GM19351 (cell line): Measurements from ENCODE around the gene PARN.
"Not testable (repeated sequence)": the region's sequence is repeated elsewhere in the genome, so short reads cannot be mapped to it uniquely, and the experiment has no call there.

Experiments
- ATAC-seq: cut with Tn5 transposase; IDR thresholded peaks from one replicate; pipeline ENCODE4 v1.9.1; 2021; ENCODE audit warnings: mild to moderate bottlenecking, moderate library complexity; ENCODE audit not compliant: unreplicated experiment

The PARN gene

GRCh38 chr16:14405611-14406537, 224.2 kb downstream of the PARN start:
- peak; percentile 91 for ATAC-seq

- not testable (repeated sequence) for ATAC-seq
Observed at GRCh38 chr16:14403001-14403389, 227.1 kb downstream of the PARN start.

DNA sequence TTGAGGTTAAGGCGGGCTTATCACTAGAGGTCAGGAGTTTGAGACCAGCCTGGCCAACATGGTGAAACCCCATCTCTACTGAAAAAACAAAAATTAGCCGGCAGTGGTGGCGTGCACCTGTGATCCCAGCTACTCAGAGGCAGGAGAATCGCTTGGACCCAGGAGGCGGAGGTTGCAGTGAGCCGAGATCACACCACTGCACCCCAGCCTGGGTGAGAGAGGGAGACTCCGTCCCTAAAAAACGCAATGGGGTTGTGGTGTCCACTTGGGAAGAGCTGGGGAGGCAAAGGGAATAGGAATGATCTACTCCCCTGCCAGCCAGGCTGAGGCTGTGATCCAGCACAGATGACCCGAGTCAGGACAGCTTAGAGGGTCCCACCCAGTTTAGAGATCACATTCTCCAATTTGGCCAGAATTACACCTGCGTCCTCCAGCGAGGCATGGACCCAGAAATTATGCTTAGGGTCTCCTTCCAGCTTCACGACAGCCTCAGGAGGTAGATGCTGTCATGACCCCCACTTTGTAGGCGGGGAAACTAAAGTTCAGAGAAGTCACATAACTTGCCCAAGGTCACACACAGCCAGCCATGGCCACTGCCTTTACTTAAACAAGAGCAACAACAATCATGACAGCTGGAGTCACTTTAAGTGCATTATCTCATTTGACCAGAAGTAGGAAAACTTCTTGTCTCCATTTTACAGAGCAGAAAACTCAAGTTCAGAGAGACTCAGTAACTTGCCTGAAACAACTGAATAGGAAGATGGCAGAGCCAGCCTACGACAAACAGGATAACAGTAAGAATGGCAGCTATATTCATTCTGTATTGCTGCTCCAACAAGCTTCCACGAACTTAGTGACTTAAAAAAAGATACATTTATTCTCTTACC, 227.7 kb downstream of the PARN start:
- ATAC-seq = not testable (repeated sequence)

DNA sequence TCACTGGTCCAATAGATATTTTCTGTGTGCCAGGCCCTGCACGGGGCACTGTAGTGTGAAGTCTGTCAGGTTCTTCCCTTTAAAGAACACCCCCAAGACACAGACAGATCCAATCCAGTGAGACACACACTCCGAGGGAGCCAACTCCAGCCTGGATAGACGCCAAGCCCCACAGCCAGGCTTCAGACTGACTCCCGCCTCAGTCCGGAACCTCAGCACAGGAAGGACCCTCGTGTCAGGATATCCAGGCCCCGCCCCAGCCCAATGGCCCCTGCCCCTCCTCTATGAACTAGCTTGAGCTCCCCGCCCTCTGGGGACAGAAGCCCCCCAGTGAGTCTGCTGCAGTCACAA, 228.4 kb downstream of the PARN start:
- ATAC-seq = not testable (repeated sequence)

GRCh38 chr16:14400978-14401710, 228.9 kb downstream of the PARN start:
- ATAC-seq = not testable (repeated sequence)

DNA sequence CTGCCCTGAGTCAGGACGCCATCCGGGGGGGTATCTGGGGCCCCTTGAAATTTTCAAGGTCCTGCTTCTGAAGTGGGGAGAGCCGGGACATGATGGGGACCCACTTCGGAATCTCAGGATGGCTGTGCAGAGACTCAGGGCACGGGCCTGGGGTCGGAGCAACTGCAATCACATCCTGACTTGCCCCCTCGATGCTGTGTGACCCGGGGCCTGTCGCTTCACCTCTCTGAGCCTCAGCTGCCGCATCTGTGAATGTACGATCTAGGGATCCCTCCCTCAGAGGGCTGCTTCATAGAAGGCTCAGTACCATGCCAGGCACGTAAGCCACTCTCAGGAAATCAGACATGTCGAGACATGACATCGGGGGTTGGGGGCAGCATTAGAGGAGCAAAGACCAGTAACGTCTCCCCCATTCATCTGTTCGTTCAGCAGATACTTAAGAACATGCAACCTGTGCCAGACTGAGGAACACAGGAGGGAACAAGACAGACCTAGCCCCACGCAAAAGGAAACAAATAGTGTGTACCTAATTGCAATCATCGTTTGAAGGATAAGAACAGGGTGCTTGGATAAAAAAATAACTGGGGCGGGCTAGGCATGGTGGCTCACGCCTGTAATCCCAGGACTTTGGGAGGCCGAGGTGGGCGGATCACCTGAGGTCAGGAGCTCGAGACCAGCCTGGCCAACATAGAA, 229.6 kb downstream of the PARN start:
- no peak for ATAC-seq

GRCh38 chr16:14399378-14400284, 230.4 kb downstream of the PARN start:
- peak; percentile 96 for ATAC-seq

DNA sequence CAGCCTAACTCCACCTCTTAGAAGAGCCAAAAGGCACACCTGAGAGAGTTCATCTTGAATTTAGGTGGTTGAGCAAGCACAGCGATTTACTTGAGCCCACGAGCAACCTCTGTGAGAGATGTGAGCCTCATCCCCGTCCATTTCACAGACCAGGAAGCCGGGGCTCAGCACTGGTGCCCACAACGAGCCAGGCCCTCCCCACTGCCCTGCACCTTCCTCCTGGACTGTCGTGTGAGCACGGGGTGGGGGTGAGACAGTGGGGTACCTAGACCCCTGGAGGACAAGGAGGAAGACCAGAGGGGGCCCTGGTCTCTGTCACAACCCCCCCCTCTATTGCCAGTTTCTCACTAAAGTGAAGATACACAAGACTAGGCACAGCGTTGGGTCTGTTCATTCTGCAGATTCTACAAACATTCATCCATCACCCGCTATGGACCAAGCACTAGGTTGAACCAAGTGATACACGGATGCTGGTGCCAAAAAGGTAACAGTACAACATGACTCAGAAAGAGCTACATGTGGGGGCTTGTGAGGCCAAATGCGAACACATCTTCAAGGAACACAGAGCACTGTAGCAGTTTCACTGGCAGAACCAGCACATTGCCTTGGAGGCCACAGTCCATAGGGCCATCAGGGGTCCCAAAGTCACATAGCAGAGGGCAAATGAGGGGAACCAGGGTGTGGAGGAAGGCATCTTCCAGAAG, 231.9 kb downstream of the PARN start:
- no peak for ATAC-seq

- ATAC-seq = not testable (repeated sequence)
Observed at GRCh38 chr16:14395710-14396304, 234.3 kb downstream of the PARN start.

GRCh38 chr16:14394834-14395233, 235.2 kb downstream of the PARN start:
- ATAC-seq = no peak

DNA sequence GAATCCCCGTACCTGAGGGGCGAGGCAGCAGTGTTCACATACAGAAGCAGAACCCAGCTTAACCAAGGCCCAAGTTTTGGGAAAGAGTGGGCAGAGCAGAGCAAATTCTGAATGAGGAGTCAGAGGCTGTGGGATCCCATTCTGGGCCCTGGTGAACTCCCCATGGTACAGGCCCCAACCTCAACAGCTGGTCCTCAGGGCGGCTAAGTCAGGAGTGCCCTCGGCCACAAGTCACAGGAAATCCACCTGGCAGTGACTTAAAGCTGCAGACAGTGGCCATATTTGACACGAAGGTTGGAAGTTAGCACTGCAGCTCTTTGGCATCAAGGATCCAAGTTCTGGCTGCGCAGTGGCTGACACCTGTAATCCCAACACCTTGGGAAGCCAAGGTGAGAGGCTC, 237.1 kb downstream of the PARN start:
- ATAC-seq = no peak

GRCh38 chr16:14389359-14389758, 240.7 kb downstream of the PARN start:
- ATAC-seq = no peak

- ATAC-seq = no peak
Observed at GRCh38 chr16:14388243-14388642, 241.8 kb downstream of the PARN start.

GRCh38 chr16:14386115-14386514, 243.9 kb downstream of the PARN start:
- no peak for ATAC-seq
